ENCODE measurements around the gene IER3IP1. TPM values are rescaled to one million over a fixed set of nuclear protein-coding genes. Genes with fewer than 3 reads are reported as not detected.

Gene IER3IP1
- total RNA-seq, 2 experiments from 2014 or later: 1.5 to 2.3 TPM

GRCh38 chr18:47168509-47168908 lies 7.7 kb downstream of the IER3IP1 start:
- H3K27me3 ChIP-seq (ENCODE audit: control insufficient read depth in 1 of 2, insufficient read depth in 2 of 2, low read length in 2 of 2): no peaks in the 10 kb centered on the region
- intact Hi-C loops (cut with DNase I, micrococcal nuclease): no loop called here
- Mint-ChIP-seq H3K36me3 (ENCODE audit: low read depth) (peaks cover 6% of the 10 kb centered on the region), H3K27ac (no peak overlapping the region), H3K27me3 (no peaks in the 10 kb centered on the region), H3K4me1 (ENCODE audit: low read depth) (peaks cover 30% of the 10 kb centered on the region), H3K4me3 (no peak overlapping the region), H3K9me3 (no peaks in the 10 kb centered on the region)
- no peak overlapping the region for H3K4me3 ChIP-seq (ENCODE audit: low read length)
- ATAC-seq (ENCODE audit: poor library complexity) (no peak), DNase-seq (no peak)
- no peaks in the 10 kb centered on the region for H3K4me1 ChIP-seq (ENCODE audit: insufficient read depth, low read length)
- no peak for TF ChIP-seq CTCF (IDR thresholded peaks at IDR 0.05)
- H3K9me3 ChIP-seq (ENCODE audit: control insufficient read depth in 1 of 2, insufficient read depth in 1 of 2, low read length in 2 of 2): no peaks in the 10 kb centered on the region
- no peaks in the 10 kb centered on the region for H3K36me3 ChIP-seq (ENCODE audit: insufficient read depth, low read length)
- CTCF ChIA-PET: interaction anchor here (0.7 kb wide), 1 partner anchor 593 kb away, joined by 3 read pairs; no protein-coding TSS in a partner anchor
- H3K27ac ChIP-seq (ENCODE audit: low read depth in 1 of 2, low read length in 2 of 2): no peak overlapping the region
- POLR2A ChIA-PET: no interaction called here

- H3K9me3 Mint-ChIP-seq: no peaks in the 10 kb centered on the region
- TF ChIP-seq CTCF (IDR thresholded peaks at IDR 0.05): no peak
- H3K4me3 Mint-ChIP-seq: no peak overlapping the region
- H3K27ac ChIP-seq (ENCODE audit: low read depth in 1 of 2, low read length in 2 of 2): no peak overlapping the region
- POLR2A ChIA-PET: no interaction called here
- H3K27ac Mint-ChIP-seq: no peak overlapping the region
- H3K36me3 ChIP-seq (ENCODE audit: insufficient read depth, low read length): no peaks in the 10 kb centered on the region
- H3K27me3 ChIP-seq (ENCODE audit: control insufficient read depth in 1 of 2, insufficient read depth in 2 of 2, low read length in 2 of 2): no peaks in the 10 kb centered on the region
- no peaks in the 10 kb centered on the region for H3K9me3 ChIP-seq (ENCODE audit: control insufficient read depth in 1 of 2, insufficient read depth in 1 of 2, low read length in 2 of 2)
- H3K36me3 Mint-ChIP-seq (ENCODE audit: low read depth): peaks cover 10% of the 10 kb centered on the region
- DNase-seq: no peak
- H3K4me1 Mint-ChIP-seq (ENCODE audit: low read depth): peaks cover 45% of the 10 kb centered on the region
- no peak overlapping the region for H3K4me3 ChIP-seq (ENCODE audit: low read length)
- H3K27me3 Mint-ChIP-seq: no peaks in the 10 kb centered on the region
- CTCF ChIA-PET: interaction anchor here (1.0 kb wide), 1 partner anchor 9 kb away, joined by 3 read pairs; no protein-coding TSS in a partner anchor
- ATAC-seq (ENCODE audit: poor library complexity): no peak
- H3K4me1 ChIP-seq (ENCODE audit: insufficient read depth, low read length): no peaks in the 10 kb centered on the region
- intact Hi-C loops (cut with DNase I, micrococcal nuclease): no loop called here
Observed at GRCh38 chr18:47166294-47166693, 9.9 kb downstream of the IER3IP1 start.

GRCh38 chr18:47163241-47163640 lies 12.9 kb downstream of the IER3IP1 start:
- no peak for ATAC-seq (ENCODE audit: poor library complexity)
- no peaks in the 10 kb centered on the region for H3K9me3 Mint-ChIP-seq
- Histone ChIP-seq H3K9me3 (ENCODE audit: control insufficient read depth in 1 of 2, insufficient read depth in 1 of 2, low read length in 2 of 2) (no peaks in the 10 kb centered on the region), H3K27me3 (ENCODE audit: control insufficient read depth in 1 of 2, insufficient read depth in 2 of 2, low read length in 2 of 2) (no peaks in the 10 kb centered on the region), H3K4me1 (ENCODE audit: insufficient read depth, low read length) (no peaks in the 10 kb centered on the region), H3K36me3 (ENCODE audit: insufficient read depth, low read length) (no peaks in the 10 kb centered on the region), H3K4me3 (ENCODE audit: low read length) (no peak overlapping the region), H3K27ac (ENCODE audit: low read depth in 1 of 2, low read length in 2 of 2) (no peak overlapping the region)
- DNase-seq: no peak
- intact Hi-C loops (cut with DNase I, micrococcal nuclease): no loop called here
- H3K4me3 Mint-ChIP-seq: no peak overlapping the region
- H3K4me1 Mint-ChIP-seq (ENCODE audit: low read depth): peaks cover 37% of the 10 kb centered on the region
- ChIA-PET POLR2A (no interaction called here), CTCF (no interaction called here)
- no peak overlapping the region for H3K27ac Mint-ChIP-seq
- TF ChIP-seq CTCF (IDR thresholded peaks at IDR 0.05): no peak
- H3K36me3 Mint-ChIP-seq (ENCODE audit: low read depth): peaks cover 10% of the 10 kb centered on the region
- no peaks in the 10 kb centered on the region for H3K27me3 Mint-ChIP-seq

All from CD4-positive, alpha-beta T cell (primary cell).